HG02970 (cell line): Measurements from ENCODE around the gene CCNE1.
"Not testable (repeated sequence)": the region's sequence is repeated elsewhere in the genome, so short reads cannot be mapped to it uniquely, and the experiment has no call there.

Experiments
- ATAC-seq: cut with Tn5 transposase; IDR thresholded peaks from one replicate; pipeline ENCODE4 v1.9.1; 2021; ENCODE audit warnings: mild to moderate bottlenecking, moderate library complexity, moderate number of reproducible peaks; ENCODE audit not compliant: unreplicated experiment, low FRiP score

Gene CCNE1

GRCh38 chr19:29812080-29812880 is 489 bp downstream of the CCNE1 start:
- ATAC-seq = peak; percentile 10

- no peak for ATAC-seq
Measured at GRCh38 chr19:29812881-29813275, 1.1 kb downstream of the CCNE1 start.

GRCh38 chr19:29813642-29814041 is 1.9 kb downstream of the CCNE1 start:
- ATAC-seq = no peak

- ATAC-seq = no peak
Measured at GRCh38 chr19:29815231-29815630, 3.4 kb downstream of the CCNE1 start.

GRCh38 chr19:29817316-29817715 is 5.5 kb downstream of the CCNE1 start:
- no peak for ATAC-seq

- no peak for ATAC-seq
Measured at GRCh38 chr19:29819300-29819699, 7.5 kb downstream of the CCNE1 start.

- no peak for ATAC-seq
Measured at GRCh38 chr19:29819986-29820385, 8.2 kb downstream of the CCNE1 start.

GRCh38 chr19:29823581-29824330 is 12.0 kb downstream of the CCNE1 start:
- no peak for ATAC-seq

GRCh38 chr19:29825263-29825662 is 13.5 kb downstream of the CCNE1 start:
- ATAC-seq = not testable (repeated sequence)

- ATAC-seq = no peak
Measured at GRCh38 chr19:29831041-29831548, 19.3 kb downstream of the CCNE1 start.

GRCh38 chr19:29831686-29832085 is 19.9 kb downstream of the CCNE1 start:
- ATAC-seq = no peak

- no peak for ATAC-seq
Measured at GRCh38 chr19:29832801-29833200, 21.0 kb downstream of the CCNE1 start.

GRCh38 chr19:29833614-29834261 is 21.9 kb downstream of the CCNE1 start:
- ATAC-seq = no peak

- no peak for ATAC-seq
Measured at GRCh38 chr19:29834991-29835846, 23.4 kb downstream of the CCNE1 start.

- ATAC-seq = peak; percentile 40
Measured at GRCh38 chr19:29836409-29836825, 24.6 kb downstream of the CCNE1 start.

GRCh38 chr19:29837448-29837981 is 25.7 kb downstream of the CCNE1 start:
- ATAC-seq = peak; percentile 67

GRCh38 chr19:29837996-29838395 is 26.2 kb downstream of the CCNE1 start:
- no peak for ATAC-seq

- ATAC-seq = no peak
Measured at GRCh38 chr19:29840066-29840950, 28.5 kb downstream of the CCNE1 start.

- ATAC-seq = no peak
Measured at GRCh38 chr19:29841209-29841558, 29.4 kb downstream of the CCNE1 start.
